ES-I3 (cell line): ENCODE results near the gene NCOR1.

ENCODE experiments used
- H3K36me3 ChIP-seq: 2 replicates; pipeline ENCODE4 v1.6.1; 2013; ENCODE audit warnings: mild to moderate bottlenecking, low read length, control low read depth, moderate library complexity; ENCODE audit not compliant: insufficient read depth
- H3K4me1 ChIP-seq: 2 replicates; pipeline ENCODE4 v1.6.1; 2013; ENCODE audit warnings: mild to moderate bottlenecking, control low read depth, low read length; ENCODE audit not compliant: insufficient read depth
- H3K9ac ChIP-seq: 2 replicates; pipeline ENCODE4 v1.6.1; 2013; ENCODE audit warnings: low read depth, mild to moderate bottlenecking, low read length, moderate library complexity
- H3K9me3 ChIP-seq: 2 replicates; pipeline ENCODE4 v1.6.1; 2013; ENCODE audit warnings: mild to moderate bottlenecking, low read length, moderate library complexity; ENCODE audit not compliant: control insufficient read depth, insufficient read depth

The NCOR1 gene

DNA sequence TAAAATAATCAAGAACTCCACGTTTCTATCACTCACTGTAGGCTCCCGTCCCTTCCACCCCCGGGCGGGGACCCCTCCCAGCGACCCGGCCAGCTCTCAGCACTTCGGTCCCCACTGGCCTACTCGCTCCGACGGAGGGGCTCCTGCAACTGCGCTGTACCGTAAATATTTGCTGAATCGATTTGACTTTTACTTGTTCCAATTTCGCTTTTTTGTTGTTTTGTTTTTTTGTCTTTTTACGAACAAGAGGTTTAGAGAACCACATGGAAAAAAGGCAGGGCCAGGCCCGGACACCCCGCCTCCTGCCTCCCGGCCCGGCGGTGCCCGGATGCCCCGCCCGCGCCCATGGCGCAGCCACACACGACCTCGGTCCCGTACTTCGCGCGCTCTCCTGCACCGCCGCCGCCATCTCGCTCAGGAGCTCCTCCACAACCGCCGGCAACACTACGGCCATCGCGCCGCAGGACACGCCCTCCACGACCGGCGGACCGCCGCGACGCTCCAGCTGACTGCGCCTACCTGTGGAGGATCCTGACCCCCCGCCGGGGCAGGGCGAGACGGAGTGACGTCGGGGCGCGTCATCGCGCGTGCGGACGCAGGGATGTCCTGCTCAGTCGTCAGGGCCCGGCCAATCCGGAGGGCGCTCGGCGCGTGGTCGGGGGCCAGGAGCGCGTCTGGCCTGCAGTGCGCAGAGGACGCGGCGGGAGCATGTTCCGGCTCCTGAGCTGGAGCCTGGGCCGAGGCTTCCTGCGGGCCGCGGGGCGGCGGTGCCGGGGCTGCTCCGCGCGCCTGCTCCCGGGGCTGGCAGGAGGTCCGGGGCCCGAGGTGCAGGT, 216.0 kb downstream of the NCOR1 start, which contains the start of the genes TTC19 and ZSWIM7:
Gene TTC19, plus strand, starts transcription at position 684 of the 833 bp plus-strand sequence. Its CDS starts 25 bp downstream, at position 709.
Gene ZSWIM7, minus strand, starts transcription at position 564 of the 833 bp plus-strand sequence. Its CDS starts 110 bp downstream, at position 454.
- Histone ChIP-seq H3K4me1 (no peaks in the 10 kb centered on the region), H3K9me3 (peaks cover 7% of the 10 kb centered on the region), H3K36me3 (peaks cover 31% of the 10 kb centered on the region), H3K9ac (peak within 1 kb of the TSS; percentile 75)

DNA sequence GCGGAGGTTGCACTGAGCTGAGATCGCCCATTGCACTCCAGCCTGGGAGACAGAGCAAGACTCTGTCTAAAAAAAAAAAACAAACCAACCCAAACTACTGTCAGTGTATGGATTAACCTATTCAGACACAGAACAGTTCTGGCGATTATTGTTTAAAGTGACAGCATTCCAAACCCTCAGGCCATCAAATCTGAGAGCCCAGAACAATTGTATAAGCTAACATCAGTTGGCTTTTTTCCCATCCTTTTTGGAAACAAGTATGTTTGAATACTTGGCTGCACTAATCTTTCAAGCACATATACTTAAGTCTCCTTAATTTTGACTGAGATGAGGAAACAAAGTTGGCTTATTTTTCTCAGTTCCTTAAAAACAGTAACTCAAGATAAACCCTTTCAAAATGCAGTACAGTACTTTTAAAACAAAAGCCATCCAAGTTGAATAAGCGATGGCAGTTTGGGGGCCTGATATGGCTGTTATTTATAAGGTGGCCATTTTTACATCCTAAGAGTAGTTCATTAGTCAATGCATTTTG, 217.2 kb downstream of the NCOR1 start:
- Histone ChIP-seq H3K9me3 (peaks cover 7% of the 10 kb centered on the region), H3K36me3 (peaks cover 20% of the 10 kb centered on the region), H3K4me1 (no peaks in the 10 kb centered on the region), H3K9ac (peak overlapping the region; percentile 75; the same call in 1 of the 2 replicates)

DNA sequence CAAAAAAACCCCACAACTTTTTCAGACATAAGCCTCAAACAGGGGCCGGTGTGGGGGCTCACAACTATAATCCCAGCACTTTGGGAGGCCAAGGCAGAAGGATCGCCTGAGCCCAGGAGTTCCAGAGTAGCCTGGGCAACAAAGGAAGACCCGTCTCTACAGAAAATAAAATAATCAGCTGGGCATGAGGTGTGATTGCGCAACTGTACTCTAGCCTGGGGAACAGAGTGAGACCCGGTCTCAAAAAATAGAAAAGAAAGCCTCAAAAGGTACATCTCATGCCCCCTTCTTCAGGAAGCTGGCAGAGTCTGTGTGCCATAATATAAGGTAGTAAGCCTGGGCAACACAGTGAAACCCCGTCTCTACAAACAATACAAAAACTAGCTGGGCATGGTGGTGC, 219.0 kb downstream of the NCOR1 start:
- no peaks in the 10 kb centered on the region for H3K4me1 ChIP-seq
- H3K36me3 ChIP-seq, result peaks cover 3% of the 10 kb centered on the region
- no peak overlapping the region for H3K9ac ChIP-seq
- peaks cover 1% of the 10 kb centered on the region; the same call in 1 of the 2 replicates for H3K9me3 ChIP-seq

DNA sequence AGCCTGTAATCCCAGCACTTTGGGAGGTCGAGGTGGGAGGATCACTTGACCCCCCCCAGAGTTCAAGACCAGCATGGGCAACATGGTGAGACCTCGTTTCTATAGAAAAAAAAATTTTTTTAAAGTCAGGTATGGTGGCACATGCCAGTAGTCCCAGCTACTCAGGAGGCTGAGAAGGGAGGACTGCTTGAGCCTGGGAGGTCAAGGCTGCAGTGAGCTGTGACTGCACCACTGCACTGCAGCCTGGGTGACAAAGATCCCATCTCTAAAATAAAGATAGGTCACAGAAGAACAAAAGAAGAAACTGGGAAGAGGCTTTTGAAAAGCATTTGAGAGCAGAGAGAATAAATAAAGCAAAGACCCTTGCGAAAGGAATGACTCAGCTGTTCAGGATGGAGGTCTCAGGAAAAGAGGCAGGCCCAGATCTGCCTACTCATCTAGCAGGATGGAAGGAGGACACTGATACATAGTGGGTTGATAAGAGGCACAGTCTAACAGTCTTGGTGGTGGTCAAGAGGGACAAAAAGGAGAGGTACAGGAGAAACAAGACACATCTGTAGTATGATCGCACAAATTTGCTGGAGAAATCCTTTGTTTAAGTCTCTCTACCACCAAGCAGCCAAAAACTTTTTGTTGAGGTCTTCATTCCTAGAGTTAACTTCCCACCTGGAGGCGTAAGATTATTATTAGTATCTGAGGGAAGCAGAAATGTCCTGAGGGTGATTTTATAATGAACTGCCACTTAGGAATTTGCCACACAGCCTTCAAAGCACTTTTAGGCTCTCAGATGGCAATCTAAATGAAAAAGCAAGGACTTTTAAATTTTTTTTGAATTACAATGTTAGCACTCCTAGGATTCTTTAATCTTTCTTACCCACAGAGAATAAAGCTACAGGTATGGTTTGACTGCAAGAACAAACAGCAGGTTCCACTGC, 233.4 kb downstream of the NCOR1 start:
- peaks cover 6% of the 10 kb centered on the region for H3K9me3 ChIP-seq
- peaks cover 9% of the 10 kb centered on the region for H3K4me1 ChIP-seq
- H3K36me3 ChIP-seq, result peaks cover 8% of the 10 kb centered on the region; the same call in 1 of the 2 replicates
- no peak overlapping the region for H3K9ac ChIP-seq

DNA sequence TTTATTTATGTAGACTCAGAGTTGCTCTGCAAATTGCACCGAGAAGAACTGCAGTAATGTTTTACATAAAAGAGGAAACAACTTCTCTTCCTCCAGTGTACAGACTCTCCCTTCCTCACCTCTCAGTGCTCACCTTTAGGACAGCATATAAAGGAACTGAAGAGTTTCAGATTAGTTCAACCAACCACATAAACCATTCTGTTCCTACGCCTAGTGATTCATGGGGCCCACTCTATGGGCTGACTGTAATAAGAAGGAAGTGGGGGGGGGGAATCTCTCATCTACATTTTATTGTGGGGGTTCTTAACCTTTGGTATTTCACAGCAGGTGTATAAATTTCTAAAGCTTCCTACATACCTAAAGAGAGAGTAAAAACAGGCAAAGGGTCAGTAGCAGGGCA, 234.1 kb downstream of the NCOR1 start:
- Histone ChIP-seq H3K9ac (no peak overlapping the region), H3K36me3 (peaks cover 15% of the 10 kb centered on the region), H3K4me1 (peaks cover 9% of the 10 kb centered on the region), H3K9me3 (peaks cover 6% of the 10 kb centered on the region)
